T-helper 1 cell treated with Interleukin-12 subunit alpha and Interleukin-12 subunit beta and Interleukin-4 antibody, amounts not matched to agents 30 ng/mL and 1 ng/mL, for 36 hours (primary cell): ENCODE data around the gene PPIL6. TPM values are rescaled to one million over a fixed set of nuclear protein-coding genes. Genes with fewer than 3 reads are reported as not detected.
"Not testable (repeated sequence)": the region's sequence is repeated elsewhere in the genome, so short reads cannot be mapped to it uniquely, and the experiment has no call there.

Source experiments
- intact Hi-C: fragments of 100-400 bp; cut with micrococcal nuclease; formaldehyde crosslinking; loops from one replicate; pipeline ENCODE4 v1.15.1; 2024
- total RNA-seq: library from RNA; stranded (reverse); gene quantifications from 2 replicates; pipeline ENCODE4 v1.2.3, GENCODE V29; 2022

Gene PPIL6
- total RNA-seq, 1 donor from 2014 or later, result 0.29 TPM

GRCh38 chr6:109370792-109371191 is 69.6 kb downstream of the PPIL6 start:
- intact Hi-C loops, result no loop called here

GRCh38 chr6:109370336-109370735 is 70.1 kb downstream of the PPIL6 start:
- intact Hi-C loops, result no loop called here

DNA sequence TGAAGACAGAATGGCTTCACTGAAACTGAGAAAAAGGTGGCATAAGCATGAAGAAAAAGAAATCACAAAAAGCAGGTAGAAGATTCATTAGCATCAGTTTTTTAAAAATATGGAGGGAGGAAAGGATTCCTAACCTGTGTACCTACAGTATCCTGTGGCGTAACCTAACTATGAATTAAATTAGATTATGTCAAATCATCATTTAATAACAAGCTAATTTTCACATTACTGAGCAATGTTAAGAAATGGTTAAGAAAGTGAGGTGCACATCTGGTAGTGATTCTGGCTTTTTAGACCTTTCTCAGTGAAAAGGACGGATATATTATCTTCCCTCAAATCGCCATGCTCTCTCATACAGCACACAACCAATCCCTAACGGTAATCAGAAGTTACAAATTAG is 70.7 kb downstream of the PPIL6 start:
- intact Hi-C loops, result no loop called here

- intact Hi-C loops, result not testable (repeated sequence)
Measured at GRCh38 chr6:109364382-109365078, 75.9 kb downstream of the PPIL6 start.

- intact Hi-C loops, result no loop called here
Measured at GRCh38 chr6:109363753-109364152, 76.7 kb downstream of the PPIL6 start.

GRCh38 chr6:109362102-109362884 is 78.1 kb downstream of the PPIL6 start:
- intact Hi-C loops, result no loop called here

- intact Hi-C loops, result no loop called here
Measured at GRCh38 chr6:109360791-109361190, 79.6 kb downstream of the PPIL6 start.

- intact Hi-C loops, result no loop called here
Measured at GRCh38 chr6:109360281-109360680, 80.1 kb downstream of the PPIL6 start.

DNA sequence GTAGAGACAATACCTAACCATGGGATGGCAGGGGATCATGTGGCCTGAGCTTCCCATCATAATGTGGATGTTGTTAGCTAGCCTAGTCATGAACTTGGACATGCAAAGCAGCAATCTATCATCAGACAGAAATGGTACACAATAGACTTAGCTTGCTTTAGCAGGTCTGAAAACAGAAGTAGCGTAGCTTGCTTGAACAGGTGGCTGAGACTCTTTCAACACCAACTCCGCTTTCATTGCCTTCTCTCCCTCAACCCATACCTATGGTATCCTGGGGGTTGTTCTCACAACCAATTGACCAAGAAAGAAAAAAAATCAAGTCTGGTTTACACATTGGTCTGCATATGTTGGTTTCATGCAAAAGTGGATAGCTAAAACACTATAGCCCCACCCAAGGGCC is 81.2 kb downstream of the PPIL6 start:
- intact Hi-C loops, result no loop called here

- intact Hi-C loops, result no loop called here
Measured at GRCh38 chr6:109358204-109358603, 82.2 kb downstream of the PPIL6 start.

DNA sequence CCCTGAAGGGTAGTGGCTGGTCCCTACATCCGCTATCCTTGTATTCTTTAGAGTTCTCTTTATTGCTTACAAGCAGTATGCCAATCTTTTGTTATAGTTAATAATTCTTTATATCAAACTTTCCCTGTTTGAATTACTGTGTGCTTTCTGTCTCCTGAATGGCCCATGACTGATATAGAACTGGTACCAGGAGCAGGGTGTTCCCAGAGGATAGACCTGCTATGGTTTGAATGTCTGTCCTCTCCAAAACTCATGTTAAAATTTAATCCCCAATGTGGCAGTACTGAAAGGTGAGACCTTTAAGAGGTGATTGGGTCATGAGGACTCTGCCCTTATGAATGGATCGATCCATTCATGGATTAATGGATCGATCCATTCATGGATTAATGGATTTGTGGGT is 84.2 kb downstream of the PPIL6 start:
- intact Hi-C loops, result no loop called here

DNA sequence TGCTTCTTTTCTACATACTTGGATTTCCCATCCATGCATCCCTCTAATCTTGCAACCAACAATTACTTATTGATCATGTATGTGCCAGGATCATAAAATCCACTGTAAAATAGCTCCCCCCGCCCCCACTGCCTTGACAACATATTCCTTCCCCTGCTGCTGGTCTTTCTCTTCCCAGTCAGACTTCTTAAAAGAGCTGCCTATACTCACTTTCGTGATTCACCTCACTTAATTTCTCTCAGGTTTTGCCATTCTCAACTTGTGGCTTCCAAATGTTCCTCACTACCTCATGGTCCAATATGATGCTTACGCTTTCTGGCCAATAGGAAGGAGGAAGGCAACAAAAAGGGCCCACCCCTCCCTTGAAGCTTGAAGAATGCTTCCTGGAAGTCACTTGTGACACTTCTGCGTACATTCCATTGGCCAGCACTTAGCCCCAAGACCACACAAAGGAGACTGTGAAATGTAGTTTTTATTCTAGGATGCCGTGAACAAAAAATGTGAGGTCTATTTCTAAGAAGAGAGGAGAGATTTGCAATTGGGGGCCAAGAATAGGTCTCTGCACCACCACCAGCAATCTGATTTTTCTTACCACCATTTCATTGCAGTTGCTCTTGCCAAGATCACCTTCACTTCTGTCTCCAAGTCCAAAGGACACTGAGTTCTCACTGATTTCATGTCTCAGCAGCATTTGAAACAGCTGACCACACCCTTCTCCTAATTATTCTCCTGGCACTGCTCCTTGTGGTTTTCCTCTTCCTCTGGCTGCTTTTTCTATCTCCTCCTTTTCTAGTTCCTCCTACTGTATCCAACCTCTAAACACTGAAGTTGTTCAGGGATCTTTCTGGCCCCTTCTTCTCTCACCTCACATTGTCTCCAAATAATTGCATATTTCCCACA is 88.9 kb downstream of the PPIL6 start:
- intact Hi-C loops, result no loop called here

- intact Hi-C loops, result no loop called here
Measured at GRCh38 chr6:109349419-109349987, 90.9 kb downstream of the PPIL6 start.

- intact Hi-C loops, result no loop called here
Measured at GRCh38 chr6:109348226-109348625, 92.2 kb downstream of the PPIL6 start.

- intact Hi-C loops, result no loop called here
Measured at GRCh38 chr6:109347779-109348178, 92.6 kb downstream of the PPIL6 start.

DNA sequence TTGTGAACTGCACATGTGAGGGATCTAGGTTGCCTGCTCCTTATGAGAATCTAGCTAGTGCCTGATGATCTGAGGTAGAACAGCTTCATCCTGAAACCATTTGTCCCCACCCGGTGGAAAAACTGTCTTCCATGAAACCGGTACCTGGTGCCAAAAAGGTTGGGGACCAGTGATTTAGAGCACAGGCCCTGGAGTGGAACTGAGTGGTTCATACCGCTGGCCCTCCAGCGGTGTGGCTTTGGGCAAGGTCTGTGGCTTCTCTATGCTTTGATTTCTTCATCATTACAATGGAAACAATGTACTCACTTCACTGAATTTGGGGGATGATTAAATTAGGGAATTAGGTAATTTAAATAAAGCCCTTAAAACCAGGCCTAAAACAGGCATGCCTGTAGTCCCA is 94.4 kb downstream of the PPIL6 start:
- intact Hi-C loops, result no loop called here

GRCh38 chr6:109344226-109344625 is 96.2 kb downstream of the PPIL6 start:
- intact Hi-C loops, result no loop called here

DNA sequence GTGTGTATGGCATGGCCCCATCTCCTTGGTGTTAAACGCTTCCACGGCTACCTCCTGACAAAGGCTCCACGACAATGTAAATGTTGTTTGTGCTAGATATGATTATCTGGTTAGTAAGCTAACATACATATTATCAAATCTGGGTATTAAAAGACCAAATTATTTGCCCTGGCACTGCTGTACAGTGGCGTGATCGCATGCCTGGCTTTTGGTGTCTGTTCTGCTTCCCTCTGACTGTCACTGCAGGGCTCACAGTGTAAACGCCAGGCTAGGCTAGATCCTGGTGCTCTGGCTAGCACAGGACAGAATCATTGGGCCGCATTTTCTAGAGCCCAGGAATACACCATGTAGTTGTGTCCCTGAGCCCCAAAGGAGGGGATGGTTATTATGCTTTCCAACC is 96.9 kb downstream of the PPIL6 start:
- intact Hi-C loops, result no loop called here

DNA sequence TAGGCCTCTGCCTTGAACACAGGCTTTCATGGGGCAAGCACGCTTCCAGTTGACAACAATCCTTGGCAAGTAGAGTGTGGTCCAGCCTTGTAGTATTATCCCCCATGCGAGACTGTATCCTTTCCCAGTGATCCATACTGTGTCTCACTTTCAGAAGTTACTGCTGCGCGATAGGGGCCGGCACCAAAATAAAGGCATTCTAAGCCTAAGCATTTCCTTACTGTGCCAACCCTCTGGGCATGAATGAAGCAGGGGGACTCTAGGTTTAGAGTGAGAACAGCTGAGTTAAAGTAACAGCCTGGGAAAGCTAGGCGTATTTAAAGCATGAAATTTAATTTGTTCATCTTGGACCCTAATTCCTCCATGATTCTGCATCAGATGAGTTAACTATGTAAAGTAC is 97.5 kb downstream of the PPIL6 start:
- intact Hi-C loops, result no loop called here

- intact Hi-C loops, result no loop called here
Measured at GRCh38 chr6:109342506-109342905, 97.9 kb downstream of the PPIL6 start.

GRCh38 chr6:109340811-109341210 is 99.6 kb downstream of the PPIL6 start:
- intact Hi-C loops, result no loop called here
